C4-2B (cell line): ENCODE data around the gene TNPO1.

Experiments
- H3K27ac ChIP-seq: fragments of 450-650 bp; 2 replicates; pipeline ENCODE4 v1.5.1; 2017
- ZFX ChIP-seq: fragments of 450-650 bp; IDR thresholded peaks from 2 replicates; pipeline ENCODE4 v1.6.1; 2017
- TF ChIP-seq, protein P1 (sequence below): fragments of 450-650 bp; conservative IDR thresholded peaks from 2 replicates; pipeline ENCODE4 v1.5.1; 2017; ENCODE audit warnings: mild to moderate bottlenecking

The TNPO1 gene

DNA sequence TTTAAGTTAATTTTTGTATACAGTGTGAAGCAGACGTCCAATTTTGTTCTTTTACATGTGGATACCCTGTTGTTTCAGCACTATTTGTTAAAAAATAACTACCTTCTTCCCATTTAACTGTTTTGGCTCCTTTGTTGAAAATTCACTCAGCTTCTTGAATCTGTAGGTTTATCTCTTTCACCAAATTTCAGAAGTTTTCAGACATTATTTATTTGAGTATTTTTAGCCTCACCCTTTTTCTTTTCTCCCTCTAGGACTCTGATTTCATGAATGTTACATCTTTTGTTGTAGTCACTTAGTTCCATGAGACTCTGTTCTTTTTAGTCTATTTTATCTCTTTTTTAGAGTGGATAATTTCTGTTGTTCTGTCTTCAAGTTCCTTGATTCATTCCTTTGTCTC, 4.6 kb upstream of the TNPO1 start:
- H3K27ac ChIP-seq: no peak overlapping the region
- no peak for TF ChIP-seq ZFX
- TF ChIP-seq, protein P1, sequence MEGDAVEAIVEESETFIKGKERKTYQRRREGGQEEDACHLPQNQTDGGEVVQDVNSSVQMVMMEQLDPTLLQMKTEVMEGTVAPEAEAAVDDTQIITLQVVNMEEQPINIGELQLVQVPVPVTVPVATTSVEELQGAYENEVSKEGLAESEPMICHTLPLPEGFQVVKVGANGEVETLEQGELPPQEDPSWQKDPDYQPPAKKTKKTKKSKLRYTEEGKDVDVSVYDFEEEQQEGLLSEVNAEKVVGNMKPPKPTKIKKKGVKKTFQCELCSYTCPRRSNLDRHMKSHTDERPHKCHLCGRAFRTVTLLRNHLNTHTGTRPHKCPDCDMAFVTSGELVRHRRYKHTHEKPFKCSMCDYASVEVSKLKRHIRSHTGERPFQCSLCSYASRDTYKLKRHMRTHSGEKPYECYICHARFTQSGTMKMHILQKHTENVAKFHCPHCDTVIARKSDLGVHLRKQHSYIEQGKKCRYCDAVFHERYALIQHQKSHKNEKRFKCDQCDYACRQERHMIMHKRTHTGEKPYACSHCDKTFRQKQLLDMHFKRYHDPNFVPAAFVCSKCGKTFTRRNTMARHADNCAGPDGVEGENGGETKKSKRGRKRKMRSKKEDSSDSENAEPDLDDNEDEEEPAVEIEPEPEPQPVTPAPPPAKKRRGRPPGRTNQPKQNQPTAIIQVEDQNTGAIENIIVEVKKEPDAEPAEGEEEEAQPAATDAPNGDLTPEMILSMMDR: no peak

DNA sequence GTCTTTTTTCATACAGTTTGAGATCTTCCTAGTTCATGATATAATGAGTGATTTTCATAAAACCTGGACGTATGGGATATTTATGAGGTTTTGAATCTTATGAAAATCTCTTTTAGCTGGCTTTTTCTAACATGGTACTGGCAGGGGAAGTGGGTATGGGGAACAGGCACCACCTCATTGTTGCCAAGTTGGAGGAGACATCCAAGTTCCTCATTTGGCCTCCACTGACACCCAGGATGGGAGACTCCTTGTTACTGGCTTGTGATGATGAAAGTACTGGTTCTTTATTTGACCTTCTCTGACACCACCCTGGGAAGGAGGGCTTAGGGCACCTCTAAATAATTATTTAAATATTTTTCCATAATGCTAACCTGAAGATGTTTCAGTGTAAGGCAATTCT, 4.0 kb upstream of the TNPO1 start:
- H3K27ac ChIP-seq: no peak overlapping the region
- no peak for TF ChIP-seq ZFX
- TF ChIP-seq, protein P1: no peak

DNA sequence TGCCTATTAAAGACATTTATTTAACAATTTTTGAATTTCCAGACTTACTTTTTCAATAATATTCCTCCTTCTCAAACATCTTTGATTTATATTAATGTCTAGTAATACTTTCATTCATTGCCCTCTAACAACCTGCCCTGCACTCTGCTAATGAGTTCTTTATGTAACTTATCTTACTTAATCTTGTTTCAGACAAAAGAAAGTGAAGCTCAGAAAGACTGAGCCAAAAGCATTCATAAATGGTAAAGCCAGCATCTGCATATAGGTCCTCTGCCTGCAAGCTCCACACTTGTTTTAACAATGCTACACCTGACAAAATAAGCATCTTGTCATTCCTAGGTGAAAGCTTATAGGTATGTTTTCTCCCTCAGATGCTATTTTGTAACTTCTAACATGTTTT, 2.4 kb upstream of the TNPO1 start:
- TF ChIP-seq ZFX: no peak
- TF ChIP-seq, protein P1: no peak
- no peak overlapping the region for H3K27ac ChIP-seq

DNA sequence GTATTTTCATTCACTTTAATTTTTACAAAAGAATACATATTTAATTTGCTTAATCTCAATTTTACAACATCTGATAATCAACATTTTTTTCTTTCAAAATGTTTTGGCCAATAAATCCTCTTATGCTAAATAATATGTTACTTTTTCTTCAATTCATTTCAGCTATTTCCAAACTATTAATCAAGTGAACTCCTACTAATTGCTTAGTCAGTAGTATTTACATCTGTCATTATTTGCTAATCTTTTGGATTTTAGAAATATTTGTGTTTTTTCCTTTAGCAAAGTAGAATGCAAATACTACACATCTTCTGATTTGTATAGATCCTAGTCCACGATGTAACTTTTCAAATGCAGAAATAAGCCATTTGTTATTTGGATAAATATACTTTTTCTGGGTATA, 1.6 kb upstream of the TNPO1 start:
- no peak overlapping the region for H3K27ac ChIP-seq
- no peak for TF ChIP-seq ZFX
- TF ChIP-seq, protein P1: no peak

DNA sequence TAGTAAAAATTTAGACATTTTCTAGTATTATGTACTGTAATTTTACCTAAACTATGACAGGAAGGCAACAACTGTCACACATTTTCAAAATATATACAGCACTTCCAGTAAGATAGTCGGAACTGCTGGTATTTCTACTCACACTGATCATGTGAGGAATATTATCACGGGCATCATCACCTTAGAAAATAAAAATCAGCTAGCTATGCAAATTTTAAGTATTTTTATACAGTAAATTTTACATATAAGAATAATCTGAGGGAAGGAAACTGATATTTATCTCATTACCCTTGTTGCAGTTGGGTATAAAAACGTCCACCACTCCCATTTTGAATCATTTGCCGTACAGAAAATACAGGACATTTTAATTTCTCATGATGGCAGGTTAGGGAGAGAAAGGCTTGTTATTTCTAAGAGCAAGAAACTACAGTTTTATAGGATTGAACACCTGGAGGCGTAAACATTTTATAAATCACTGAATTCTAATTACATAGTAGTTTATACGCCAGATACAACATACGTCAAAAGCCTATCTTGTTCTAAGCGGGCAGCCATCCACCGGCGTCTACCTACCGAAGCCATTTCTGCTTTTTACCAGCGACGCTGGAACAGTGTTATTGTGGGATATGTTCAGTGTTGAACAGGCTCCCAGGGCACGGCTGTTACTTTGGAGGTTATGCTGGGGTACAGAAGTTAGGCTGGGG, 729 bp upstream of the TNPO1 start:
- no peak for TF ChIP-seq ZFX
- TF ChIP-seq, protein P1: no peak
- H3K27ac ChIP-seq: peak overlapping the region; percentile 97

DNA sequence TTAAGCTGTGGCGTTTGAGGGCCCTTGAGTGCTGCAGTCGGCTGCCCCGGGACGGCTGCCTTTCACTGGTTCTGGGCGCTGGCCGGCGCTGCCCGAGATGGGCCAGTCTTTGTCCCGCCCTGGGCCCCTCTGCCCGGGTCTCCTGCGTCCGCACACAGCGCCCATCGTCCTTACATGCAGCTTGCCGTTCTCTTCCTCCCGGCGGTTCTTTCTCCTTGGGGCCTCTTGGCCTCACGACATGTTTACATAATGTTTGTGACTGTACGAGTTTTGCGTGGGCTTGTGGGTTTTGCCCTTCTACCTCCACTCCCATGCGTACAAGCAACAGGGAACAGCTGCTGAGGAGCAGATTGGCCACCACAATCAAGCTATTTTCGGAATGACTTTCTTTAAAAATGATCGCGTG, 618 bp downstream of the TNPO1 start:
- no peak for TF ChIP-seq ZFX
- TF ChIP-seq, protein P1: no peak
- peak overlapping the region; percentile 97 for H3K27ac ChIP-seq

DNA sequence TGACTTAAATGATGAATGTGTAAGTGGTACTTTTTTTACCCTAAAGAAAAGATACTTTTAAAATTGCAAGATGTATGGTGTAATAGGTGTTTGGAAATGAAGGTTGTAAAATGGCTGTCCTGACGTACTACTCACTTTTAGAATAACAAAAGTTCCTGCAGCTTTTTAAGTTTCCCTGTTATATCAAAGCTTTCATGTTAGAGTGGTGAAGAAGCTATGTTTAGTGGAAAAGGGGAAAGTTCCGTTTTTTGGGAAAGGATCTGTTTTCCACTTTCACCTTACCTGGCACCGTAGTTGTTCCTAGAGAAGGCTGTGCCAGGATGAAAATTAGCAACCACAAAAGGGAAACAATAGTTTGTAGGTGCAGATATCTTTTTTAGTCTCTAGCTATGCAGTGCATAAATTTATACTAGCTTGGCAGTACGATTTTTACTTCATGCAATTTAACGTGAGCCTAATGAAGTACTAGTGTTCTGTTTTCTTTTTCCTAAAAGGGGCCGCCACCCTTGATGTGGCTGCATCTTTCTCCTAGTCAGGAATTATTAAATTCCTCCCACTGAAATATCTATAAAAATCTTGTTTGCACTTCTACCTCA, 1.3 kb downstream of the TNPO1 start:
- no peak overlapping the region for H3K27ac ChIP-seq
- TF ChIP-seq ZFX: no peak
- TF ChIP-seq, protein P1: no peak
